ENCODE results near the gene POMT1. TPM values are rescaled to one million over a fixed set of nuclear protein-coding genes. Genes with fewer than 3 reads are reported as not detected.

The POMT1 gene
- total RNA-seq, 1 experiment from 2014 or later: 34.1 TPM

DNA sequence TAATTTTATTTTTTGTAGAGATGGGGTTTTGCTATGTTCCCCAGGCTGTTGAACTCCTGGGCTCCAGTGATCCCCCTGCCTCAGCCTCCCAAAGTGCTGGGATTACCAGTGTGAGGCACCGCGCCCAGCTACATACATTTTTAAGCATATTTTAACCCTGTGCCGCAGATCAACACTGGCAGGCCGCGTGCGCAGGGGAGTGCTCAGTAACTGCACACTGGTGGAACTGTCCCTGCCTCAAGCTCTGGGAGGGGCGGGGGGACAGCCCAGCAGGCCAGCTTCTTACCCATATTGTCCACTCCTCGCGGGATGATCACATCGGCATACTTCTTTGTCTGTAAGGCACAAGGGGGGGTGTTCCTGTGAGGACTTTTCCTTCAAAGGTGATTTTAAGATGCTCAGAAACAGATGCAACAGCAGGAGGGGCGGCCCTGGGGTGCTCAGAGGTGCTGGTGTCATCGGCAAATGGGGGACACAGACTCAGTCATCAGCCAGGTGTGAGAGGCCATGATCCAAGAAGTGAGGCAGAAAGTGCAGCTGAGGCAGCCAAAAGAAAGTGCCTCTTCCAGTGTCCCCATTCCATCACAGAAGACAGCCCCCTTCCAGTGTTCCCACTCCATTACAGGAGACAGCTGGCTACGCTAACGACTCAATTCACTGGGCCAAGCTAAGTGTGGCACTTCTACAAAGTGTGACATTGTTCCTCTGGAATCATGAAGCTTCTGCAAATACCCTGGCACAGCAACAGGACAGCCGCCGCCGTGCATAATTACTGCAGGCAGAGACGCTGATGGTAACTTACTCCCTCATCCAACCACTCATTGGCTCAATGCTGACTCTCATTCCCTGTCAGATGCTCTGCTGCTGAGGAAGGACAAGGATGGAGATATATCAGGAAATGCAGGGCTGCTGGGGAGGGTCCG is 23.2 kb downstream of the POMT1 start:
- H3K56ac ChIP-seq (ENCODE audit: insufficient read length, low read depth, low read length): no peak overlapping the region
- Mint-ChIP-seq H3K4me1 (peaks cover 0 to 9% of the 10 kb centered on the region in 2 experiments; a peak in 2 of 4 replicates), H3K27ac (no peak overlapping the region; a peak in 1 of 7 replicates), H3K4me3 (no peak overlapping the region; a peak in 1 of 5 replicates), H3K27me3 (ENCODE audit: low read depth) (no peaks in the 10 kb centered on the region), H3K36me3 (ENCODE audit: insufficient read depth in 1 of 3, low read depth in 3 of 3) (peaks cover 37 to 85% (median 73%) of the 10 kb centered on the region in 3 experiments), H3K9me3 (no peaks in the 10 kb centered on the region)
- DNase-seq: no peak
- no peak overlapping the region for H3K23ac ChIP-seq (ENCODE audit: insufficient read length, low read depth, low read length)
- H3K27me3 ChIP-seq (ENCODE audit: insufficient read depth, low read length): no peaks in the 10 kb centered on the region
- no peak overlapping the region for H2BK5ac ChIP-seq (ENCODE audit: insufficient read length, low read length)
- no peaks in the 10 kb centered on the region; the same call in 1 of the 2 replicates for H3K4me1 ChIP-seq (ENCODE audit: insufficient read depth, low read length)
- no peak overlapping the region for H2AK5ac ChIP-seq (ENCODE audit: insufficient read length, low read length)
- no peak overlapping the region for H3T11ph ChIP-seq (ENCODE audit: low read length)
- no peak overlapping the region for H4K8ac ChIP-seq (replicated peaks; ENCODE audit: insufficient read length, low read depth, low read length)
- no peaks in the 10 kb centered on the region; the same call in 1 of the 2 replicates for H3K79me2 ChIP-seq (ENCODE audit: insufficient read depth, low read length)
- peaks cover 6% of the 10 kb centered on the region for H3K23me2 ChIP-seq (ENCODE audit: insufficient read length, low read depth, low read length, poor library complexity, severe bottlenecking)
- H4K20me1 ChIP-seq (ENCODE audit: control insufficient read depth, insufficient read depth, insufficient read length): no peaks in the 10 kb centered on the region
- H4K5ac ChIP-seq (ENCODE audit: insufficient read length, low read depth, low read length): no peak overlapping the region
- no CpG with 5 or more reads among the region's 19 CpGs for WGBS (ENCODE audit: extremely low coverage, insufficient read length, low lambda C conversion rate)
- no peak overlapping the region for H2BK12ac ChIP-seq (ENCODE audit: insufficient read length, low read depth, low read length)
- no peaks in the 10 kb centered on the region for H3K79me1 ChIP-seq (ENCODE audit: insufficient read depth, low read depth, low read length, poor library complexity, severe bottlenecking)
- no peak overlapping the region for H2BK20ac ChIP-seq (ENCODE audit: low read depth, low read length, poor library complexity, severe bottlenecking)
- H3K4ac ChIP-seq (ENCODE audit: low read depth, low read length): no peak overlapping the region
- no peak overlapping the region for H3K27ac ChIP-seq (ENCODE audit: insufficient read length, low read depth, low read length)
- H2AFZ ChIP-seq (ENCODE audit: low read length): no peak overlapping the region
- no peak overlapping the region for H2BK120ac ChIP-seq (ENCODE audit: low read depth, low read length, poor library complexity, severe bottlenecking)
- TF ChIP-seq, protein P1, sequence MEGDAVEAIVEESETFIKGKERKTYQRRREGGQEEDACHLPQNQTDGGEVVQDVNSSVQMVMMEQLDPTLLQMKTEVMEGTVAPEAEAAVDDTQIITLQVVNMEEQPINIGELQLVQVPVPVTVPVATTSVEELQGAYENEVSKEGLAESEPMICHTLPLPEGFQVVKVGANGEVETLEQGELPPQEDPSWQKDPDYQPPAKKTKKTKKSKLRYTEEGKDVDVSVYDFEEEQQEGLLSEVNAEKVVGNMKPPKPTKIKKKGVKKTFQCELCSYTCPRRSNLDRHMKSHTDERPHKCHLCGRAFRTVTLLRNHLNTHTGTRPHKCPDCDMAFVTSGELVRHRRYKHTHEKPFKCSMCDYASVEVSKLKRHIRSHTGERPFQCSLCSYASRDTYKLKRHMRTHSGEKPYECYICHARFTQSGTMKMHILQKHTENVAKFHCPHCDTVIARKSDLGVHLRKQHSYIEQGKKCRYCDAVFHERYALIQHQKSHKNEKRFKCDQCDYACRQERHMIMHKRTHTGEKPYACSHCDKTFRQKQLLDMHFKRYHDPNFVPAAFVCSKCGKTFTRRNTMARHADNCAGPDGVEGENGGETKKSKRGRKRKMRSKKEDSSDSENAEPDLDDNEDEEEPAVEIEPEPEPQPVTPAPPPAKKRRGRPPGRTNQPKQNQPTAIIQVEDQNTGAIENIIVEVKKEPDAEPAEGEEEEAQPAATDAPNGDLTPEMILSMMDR (conservative IDR thresholded peaks at IDR 0.05): no peak
- H2BK15ac ChIP-seq (ENCODE audit: low read depth, low read length): no peak overlapping the region
- no peak overlapping the region for H3K14ac ChIP-seq (ENCODE audit: insufficient read depth, low read length)
- H3K9me3 ChIP-seq (ENCODE audit: control insufficient read depth, low read depth, low read length): no peaks in the 10 kb centered on the region
- H3K18ac ChIP-seq (ENCODE audit: insufficient read length, low read depth, low read length): no peak overlapping the region
- no peak overlapping the region for H4K91ac ChIP-seq (ENCODE audit: insufficient read length, low read depth, low read length)
- H3K4me2 ChIP-seq (ENCODE audit: insufficient read depth, insufficient read length, low read length): no peak overlapping the region
- no peak overlapping the region for H3K9ac ChIP-seq (ENCODE audit: extremely low read depth, insufficient read length, low read length)

Data from H9 (cell line).